Spleen (tissue), 11 donors: Measurements from ENCODE around the gene CHD6. TPM values are rescaled to one million over a fixed set of nuclear protein-coding genes. Genes with fewer than 3 reads are reported as not detected.

Experiments used
- DNase-seq: peaks from one replicate; pipeline ENCODE4 v3.0.0-alpha.2; 2020
- H3K27ac ChIP-seq, 8 donors: fragments of 200-600 bp; sonication (generic) in 7 of 8; 1 replicate in 4 of 8; 2 replicates in 4 of 8; pipeline versions ENCODE4 v1.5.0 to v1.8.0; 2016 to 2021; ENCODE audit warnings: inconsistent platforms in 4 of 8, mild to moderate bottlenecking in 4 of 8, moderate library complexity in 1 of 8
- H3K27me3 ChIP-seq, 7 donors: fragments of 200-600 bp; sonication (generic) in 6 of 7; replicated peaks in 1 of 7; 1 replicate in 4 of 7; 2 replicates in 3 of 7; pipeline versions ENCODE4 v1.5.0 to v1.8.0; 2016 to 2021; ENCODE audit warnings: inconsistent platforms in 3 of 7, mild to moderate bottlenecking in 1 of 7
- H3K36me3 ChIP-seq, 6 donors: fragments of 200-600 bp; sonication (generic) in 5 of 6; 1 replicate in 4 of 6; 2 replicates in 2 of 6; pipeline versions ENCODE4 v1.5.0 to v1.8.0; 2016 to 2021; ENCODE audit warnings: inconsistent platforms in 2 of 6
- H3K4me1 ChIP-seq, 6 donors: fragments of 200-600 bp; sonication (generic) in 5 of 6; 1 replicate in 3 of 6; 2 replicates in 3 of 6; pipeline versions ENCODE4 v1.5.0 to v1.8.0; 2016 to 2021; ENCODE audit warnings: inconsistent platforms in 3 of 6
- H3K4me3 ChIP-seq, 8 donors: fragments of 200-600 bp; sonication (generic) in 7 of 8; 1 replicate in 4 of 8; 2 replicates in 4 of 8; pipeline versions ENCODE4 v1.5.0 to v1.8.0; 2016 to 2021; ENCODE audit warnings: inconsistent platforms in 4 of 8, mild to moderate bottlenecking in 4 of 8, moderate library complexity in 2 of 8
- H3K9me3 ChIP-seq, 8 donors: fragments of 200-600 bp; sonication (generic) in 7 of 8; 1 replicate in 4 of 8; 2 replicates in 4 of 8; pipeline versions ENCODE4 v1.5.0 to v1.8.0; 2016 to 2021; ENCODE audit warnings: inconsistent platforms in 4 of 8
- CTCF ChIP-seq, 11 experiments: fragments of 200-600 bp in 7 of 11; fragments of 450-650 bp in 4 of 11; sonication (generic) in 4 of 11; IDR thresholded peaks in 8 of 11; conservative IDR thresholded peaks in 3 of 11; 1 replicate in 7 of 11; 2 replicates in 4 of 11; pipeline versions ENCODE4 v1.4.0 to v1.8.0; 2016 to 2021; ENCODE audit warnings: antibody characterized with exemption in 11 of 11, inconsistent platforms in 4 of 11, mild to moderate bottlenecking in 1 of 11
- POLR2A ChIP-seq, 3 donors: fragments of 450-650 bp; IDR thresholded peaks; one replicate each; pipeline ENCODE4 v1.5.1; 2017; ENCODE audit warnings: antibody characterized with exemption in 3 of 3, mild to moderate bottlenecking in 1 of 3
- POLR2AphosphoS5 ChIP-seq, 3 donors: sonication (generic); formaldehyde crosslinking; IDR thresholded peaks; one replicate each; pipeline ENCODE4 v1.5.1; 2017; ENCODE audit warnings: antibody characterized with exemption in 3 of 3
- WGBS, 5 donors: extraction: QIAGEN DNeasy Blood & Tissue Kit in 3 of 5; methylation state at CpG; one replicate each; pipeline versions ENCODE4 v1.1.5 to v1.1.7; 2013 to 2018; 5-methylcytosine and 5-hydroxymethylcytosine counted together
- intact Hi-C: fragments of 100-400 bp; cut with DNase I; formaldehyde crosslinking; loops from one replicate; pipeline ENCODE4 v1.15.0; 2023; ENCODE audit warnings: low total_unique reads
- polyA plus RNA-seq, 3 donors: library from polyadenylated mRNA; stranded (reverse); fragments of 200-250 nt; gene quantifications; one replicate each; pipeline ENCODE4 v1.2.1, GENCODE V29; 2013
- total RNA-seq, 7 donors: library from RNA; depleted of rRNA in 3 of 7; stranded (reverse); fragments of >200 nt in 3 of 7; fragmentation: NEBNext Ultra II Directional in 4 of 7; extraction: Animal tissue kit (Norgen Biotek cat#: 25700) in 4 of 7; gene quantifications; one replicate each; pipeline versions ENCODE4 v1.1.0 to v1.2.1, GENCODE V29; 2016 to 2021
- donor health status: healthy with polysubstance abuse.
- donor health status: DM: no; HTN: no; CAD: no; lungs with moderate emphysema.
- donor health status: DM: no; HTN: no; CAD: no.
- donor health status: Bipolar disorder and iron deficiency.
- donor health status: healthy.
- donor health status: DM: no; HTN: no; CAD: no.
- donor health status: DM: yes; HTN: yes; CAD: no.

The CHD6 gene
- total and polyA plus RNA-seq, 10 donors: 4.2 to 68.3 (median 47.8) TPM

DNA sequence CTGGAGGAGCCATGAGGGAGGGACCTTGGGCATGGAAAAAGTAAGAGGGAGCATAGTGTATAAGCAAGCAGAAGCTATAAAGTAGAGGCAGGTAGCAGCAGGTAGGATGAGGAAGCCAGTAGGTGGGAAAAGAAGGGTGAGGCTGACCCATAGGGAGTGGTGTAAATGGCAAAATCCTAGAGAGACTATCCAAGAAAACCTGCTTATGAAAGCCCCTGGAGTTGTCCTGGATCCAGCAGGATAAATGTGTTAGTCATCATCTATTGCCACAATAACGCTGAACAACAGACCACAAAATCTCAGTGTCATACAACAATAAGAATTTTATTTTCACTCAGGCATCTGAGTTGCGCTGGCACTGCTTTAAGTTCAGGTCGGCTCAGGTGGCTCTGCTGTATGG, 30.2 kb downstream of the CHD6 start:
- no peak for DNase-seq
- no peak for TF ChIP-seq POLR2AphosphoS5 (IDR thresholded peaks at IDR 0.05)
- no peak for TF ChIP-seq CTCF (IDR thresholded peaks at IDR 0.05 in 8 of 11, conservative IDR thresholded peaks at IDR 0.05 in 3 of 11)
- no peak for TF ChIP-seq POLR2A (IDR thresholded peaks at IDR 0.05)
- Histone ChIP-seq H3K36me3 (peaks cover 0 to 34% (median 8%) of the 10 kb centered on the region in 6 donors), H3K4me3 (no peak overlapping the region), H3K27me3 (no peaks in the 10 kb centered on the region), H3K27ac (no peak overlapping the region), H3K9me3 (peaks cover 5 to 72% (median 52%) of the 10 kb centered on the region in 8 donors), H3K4me1 (peaks cover 0 to 10% (median 5%) of the 10 kb centered on the region in 6 donors)
- WGBS, 5 donors: 88 to 97% (median 94%) methylated on average over 3 of the region's 3 CpGs
- intact Hi-C loops: no loop called here

GRCh38 chr20:41587523-41587922, 30.7 kb downstream of the CHD6 start:
- H3K4me1 ChIP-seq: peaks cover 0 to 10% (median under 1%) of the 10 kb centered on the region in 6 donors
- H3K9me3 ChIP-seq: peaks cover 5 to 72% (median 52%) of the 10 kb centered on the region in 8 donors
- TF ChIP-seq POLR2A (IDR thresholded peaks at IDR 0.05) (no peak), POLR2AphosphoS5 (IDR thresholded peaks at IDR 0.05) (no peak), CTCF (IDR thresholded peaks at IDR 0.05 in 8 of 11, conservative IDR thresholded peaks at IDR 0.05 in 3 of 11) (no peak)
- H3K27ac ChIP-seq: no peak overlapping the region
- intact Hi-C loops: no loop called here
- H3K4me3 ChIP-seq: no peak overlapping the region
- 65 to 91% (median 87%) methylated on average over 2 of the region's 2 CpGs for WGBS, 5 donors
- no peak for DNase-seq
- H3K36me3 ChIP-seq: peaks cover 0 to 34% (median 8%) of the 10 kb centered on the region in 6 donors
- H3K27me3 ChIP-seq: no peaks in the 10 kb centered on the region

DNA sequence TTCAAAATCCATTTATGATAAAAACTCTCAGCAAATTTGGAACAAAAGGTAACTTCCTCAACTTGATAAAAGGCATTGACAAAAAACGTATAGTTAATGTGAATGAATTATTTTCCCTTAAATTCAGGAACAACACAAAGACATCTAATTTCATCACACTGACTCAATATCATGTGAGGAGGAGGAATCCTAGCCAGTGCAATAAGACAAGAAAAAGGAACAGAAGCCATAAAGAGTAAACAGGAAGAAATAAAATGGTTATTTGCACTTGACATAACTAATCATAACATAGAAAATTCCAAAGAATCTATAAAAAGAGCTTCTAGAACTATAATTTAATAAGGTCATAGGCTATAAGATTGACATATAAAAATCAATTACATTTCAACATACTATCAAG, 31.4 kb downstream of the CHD6 start:
- TF ChIP-seq POLR2A (IDR thresholded peaks at IDR 0.05) (no peak), POLR2AphosphoS5 (IDR thresholded peaks at IDR 0.05) (no peak), CTCF (IDR thresholded peaks at IDR 0.05 in 8 of 11, conservative IDR thresholded peaks at IDR 0.05 in 3 of 11) (no peak)
- Histone ChIP-seq H3K27ac (no peak overlapping the region), H3K9me3 (peaks cover 5 to 70% (median 52%) of the 10 kb centered on the region in 8 donors), H3K4me3 (no peak overlapping the region), H3K4me1 (peaks cover 0 to 12% (median 0%) of the 10 kb centered on the region in 6 donors), H3K27me3 (no peaks in the 10 kb centered on the region), H3K36me3 (peaks cover 0 to 34% (median 8%) of the 10 kb centered on the region in 6 donors)
- intact Hi-C loops: no loop called here
- no peak for DNase-seq
- WGBS, 5 donors: 77 to 83% (median 82%) methylated on average over 1 of the region's 1 CpG

DNA sequence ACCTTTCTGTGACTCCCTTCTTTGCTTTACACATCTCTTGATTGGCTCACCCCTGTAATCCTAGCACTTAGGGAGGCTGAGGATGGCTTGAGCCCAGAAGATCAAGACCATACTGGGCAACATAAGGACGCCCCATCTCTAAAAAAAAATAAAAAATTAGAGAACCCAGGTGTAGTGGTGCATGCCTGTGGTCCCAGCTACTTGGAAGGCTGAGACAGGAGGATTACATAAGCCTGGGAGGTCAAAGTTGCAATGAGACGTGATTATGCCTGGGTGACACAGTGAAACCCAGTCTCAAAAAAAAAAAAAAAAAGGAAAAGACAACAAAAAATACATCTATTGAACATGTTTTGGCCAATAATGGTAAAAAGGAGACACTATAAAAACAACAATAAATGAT, 37.8 kb downstream of the CHD6 start:
- H3K9me3 ChIP-seq: peaks cover 0 to 21% (median 10%) of the 10 kb centered on the region in 8 donors
- H3K4me1 ChIP-seq: peaks cover 7 to 70% (median 32%) of the 10 kb centered on the region in 6 donors
- WGBS, 5 donors: 77 to 93% (median 83%) methylated on average over 2 of the region's 2 CpGs
- TF ChIP-seq CTCF (IDR thresholded peaks at IDR 0.05 in 8 of 11, conservative IDR thresholded peaks at IDR 0.05 in 3 of 11) (no peak), POLR2A (IDR thresholded peaks at IDR 0.05) (no peak), POLR2AphosphoS5 (IDR thresholded peaks at IDR 0.05) (no peak)
- intact Hi-C loops: no loop called here
- no peak for DNase-seq
- H3K27ac ChIP-seq: no peak overlapping the region
- no peak overlapping the region for H3K4me3 ChIP-seq
- H3K27me3 ChIP-seq: no peaks in the 10 kb centered on the region
- H3K36me3 ChIP-seq: peaks cover 0 to 5% (median 0%) of the 10 kb centered on the region in 6 donors
